Activated naive CD4-positive, alpha-beta T cell treated with anti-CD3 and anti-CD28 coated beads, Interleukin-2, amount 50 U/mL, for 16 hours (primary cell): ENCODE measurements around the gene BASP1.
"Not testable (repeated sequence)": the region's sequence is repeated elsewhere in the genome, so short reads cannot be mapped to it uniquely, and the experiment has no call there.

ENCODE experiments used
- DNase-seq: peaks from one replicate; pipeline ENCODE4 v3.0.0-alpha.2; 2020

BASP1 gene

DNA sequence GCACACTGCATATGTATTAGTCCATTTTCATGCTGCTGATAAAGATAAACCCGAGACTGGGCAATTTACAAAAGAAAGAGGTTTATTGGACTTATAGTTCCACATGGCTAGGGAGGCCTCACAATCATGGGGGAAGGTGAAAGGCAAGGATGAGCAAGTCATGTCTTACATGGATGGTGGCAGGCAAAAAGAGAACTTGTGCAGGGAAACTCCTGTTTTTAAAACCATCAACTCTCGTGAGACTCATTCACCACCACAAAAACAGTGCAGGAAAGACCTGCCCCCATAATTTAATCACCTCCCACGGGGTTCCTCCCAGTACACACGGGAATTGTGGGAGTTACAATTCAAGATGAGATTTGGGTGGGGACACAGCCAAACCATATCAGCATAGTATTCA is 41.6 kb downstream of the BASP1 start:
- not testable (repeated sequence) for DNase-seq

GRCh38 chr5:17259630-17260257 is 42.3 kb downstream of the BASP1 start:
- no peak for DNase-seq

GRCh38 chr5:17260549-17260948 is 43.1 kb downstream of the BASP1 start:
- no peak for DNase-seq

GRCh38 chr5:17261075-17261474 is 43.6 kb downstream of the BASP1 start:
- no peak for DNase-seq

- DNase-seq: no peak
These were observed 47.6 kb downstream of the BASP1 start for GRCh38 chr5:17265041-17265440.

DNA sequence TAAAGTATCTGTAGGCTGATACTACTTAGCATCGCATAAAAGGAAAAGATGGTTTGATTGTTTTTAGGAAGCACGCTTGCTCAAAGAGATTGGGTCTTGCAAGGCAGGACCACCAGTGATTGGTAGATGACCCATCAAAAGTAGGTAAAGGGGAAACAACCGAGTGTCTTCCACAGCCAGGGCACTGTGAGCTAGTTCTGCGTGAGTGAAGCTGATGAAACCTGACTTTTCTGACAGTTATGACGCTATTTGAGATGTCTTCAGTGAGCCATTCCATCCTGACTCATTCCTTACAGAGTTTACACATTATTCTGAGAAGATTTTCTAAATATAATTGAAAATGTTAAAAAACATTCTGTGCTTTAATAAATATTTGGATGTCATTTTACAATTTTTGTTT is 49.7 kb downstream of the BASP1 start:
- DNase-seq: no peak

GRCh38 chr5:17269201-17269600 is 51.8 kb downstream of the BASP1 start:
- DNase-seq: no peak

- no peak for DNase-seq
These were observed 54.7 kb downstream of the BASP1 start for GRCh38 chr5:17272111-17272510.

GRCh38 chr5:17275289-17276158 is 58.1 kb downstream of the BASP1 start:
- DNase-seq: no peak

GRCh38 chr5:17276445-17276844 is 59.0 kb downstream of the BASP1 start:
- DNase-seq: no peak

DNA sequence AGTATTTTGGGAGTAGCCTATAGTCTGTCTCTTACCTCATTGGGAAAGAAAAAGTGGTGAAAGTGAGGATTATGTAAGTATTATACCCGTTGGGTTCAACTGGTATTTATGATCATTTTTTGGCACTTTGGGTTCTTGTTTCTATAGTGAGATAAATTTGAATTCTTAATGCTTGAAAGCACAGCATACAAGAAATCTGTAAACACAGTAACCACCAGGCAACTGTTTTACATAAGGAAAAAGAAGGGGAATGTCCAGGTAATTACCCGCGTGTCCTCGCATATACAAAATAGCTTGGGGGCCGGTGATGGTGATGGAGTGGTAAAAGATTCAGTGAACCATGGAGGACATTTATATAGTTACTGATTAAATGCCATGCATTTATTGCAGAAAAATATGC is 60.5 kb downstream of the BASP1 start:
- no peak for DNase-seq

DNA sequence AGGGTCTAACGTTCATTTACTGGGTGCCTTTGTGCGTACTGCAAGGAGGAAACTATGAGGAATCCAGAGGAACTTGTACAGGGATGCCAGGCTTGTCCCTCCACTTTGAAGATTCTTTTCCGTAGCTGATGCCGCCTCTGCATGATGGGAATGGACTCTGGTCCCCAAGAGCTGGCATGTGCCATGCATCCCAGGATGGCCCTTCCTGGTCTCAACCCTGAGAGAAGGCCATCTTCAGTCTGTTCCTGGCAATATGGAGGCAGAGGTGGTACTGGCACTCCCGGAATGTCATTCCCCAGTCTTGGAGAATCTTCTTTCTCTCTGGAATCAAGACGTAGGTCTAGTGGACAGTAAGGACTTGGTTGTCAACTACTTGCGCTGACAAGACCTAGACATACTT is 61.5 kb downstream of the BASP1 start:
- DNase-seq: no peak

- DNase-seq: no peak
These were observed 62.1 kb downstream of the BASP1 start for GRCh38 chr5:17279487-17279886.

- no peak for DNase-seq
These were observed 65.1 kb downstream of the BASP1 start for GRCh38 chr5:17282283-17283120.

DNA sequence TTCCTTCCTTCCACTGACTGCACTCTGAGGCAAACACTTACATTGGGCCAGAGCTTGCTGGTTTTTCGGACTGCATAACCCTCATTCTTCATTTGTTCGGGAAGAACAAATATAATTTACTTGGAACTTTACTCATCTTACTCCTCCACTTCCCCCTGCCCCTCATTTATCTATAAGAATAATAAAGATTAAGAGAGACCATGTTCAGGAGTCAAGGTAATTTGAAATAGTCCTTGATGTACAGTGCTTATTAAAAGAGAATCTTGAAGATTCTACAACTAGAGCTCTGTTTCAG is 65.6 kb downstream of the BASP1 start:
- DNase-seq: no peak

GRCh38 chr5:17287501-17288155 is 70.2 kb downstream of the BASP1 start:
- no peak for DNase-seq

- DNase-seq: no peak
These were observed 71.1 kb downstream of the BASP1 start for GRCh38 chr5:17288570-17288969.

- DNase-seq: no peak
These were observed 72.5 kb downstream of the BASP1 start for GRCh38 chr5:17289681-17290539.

GRCh38 chr5:17290540-17290974 is 73.1 kb downstream of the BASP1 start:
- no peak for DNase-seq

DNA sequence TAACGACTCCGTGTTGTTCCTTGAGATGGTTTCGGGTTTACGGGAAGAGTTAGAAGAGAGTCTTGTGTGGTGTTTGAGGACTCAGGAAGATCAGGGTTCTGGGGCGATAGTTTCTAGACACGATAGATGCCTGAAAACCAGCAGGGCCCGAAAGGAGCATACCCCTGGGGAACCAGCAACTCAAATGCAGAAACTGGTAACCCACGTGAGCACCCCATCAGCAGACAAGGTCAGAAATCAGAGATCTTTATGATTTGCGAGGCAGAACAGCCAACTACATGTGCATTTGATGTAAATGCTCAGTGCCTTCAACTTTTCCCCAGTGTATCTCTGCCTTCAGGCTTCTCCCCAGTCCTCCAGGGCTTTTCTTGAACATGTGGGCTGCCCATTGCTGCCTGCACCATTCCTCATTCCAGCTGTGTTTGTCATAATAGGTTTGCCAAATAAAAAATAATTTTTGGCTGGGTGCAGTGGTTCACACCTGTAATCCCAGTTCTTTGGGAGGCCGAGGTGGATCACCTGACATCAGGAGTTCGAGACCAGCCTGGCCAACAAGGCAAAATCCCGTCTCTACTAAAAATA is 75.1 kb downstream of the BASP1 start:
- no peak for DNase-seq

DNA sequence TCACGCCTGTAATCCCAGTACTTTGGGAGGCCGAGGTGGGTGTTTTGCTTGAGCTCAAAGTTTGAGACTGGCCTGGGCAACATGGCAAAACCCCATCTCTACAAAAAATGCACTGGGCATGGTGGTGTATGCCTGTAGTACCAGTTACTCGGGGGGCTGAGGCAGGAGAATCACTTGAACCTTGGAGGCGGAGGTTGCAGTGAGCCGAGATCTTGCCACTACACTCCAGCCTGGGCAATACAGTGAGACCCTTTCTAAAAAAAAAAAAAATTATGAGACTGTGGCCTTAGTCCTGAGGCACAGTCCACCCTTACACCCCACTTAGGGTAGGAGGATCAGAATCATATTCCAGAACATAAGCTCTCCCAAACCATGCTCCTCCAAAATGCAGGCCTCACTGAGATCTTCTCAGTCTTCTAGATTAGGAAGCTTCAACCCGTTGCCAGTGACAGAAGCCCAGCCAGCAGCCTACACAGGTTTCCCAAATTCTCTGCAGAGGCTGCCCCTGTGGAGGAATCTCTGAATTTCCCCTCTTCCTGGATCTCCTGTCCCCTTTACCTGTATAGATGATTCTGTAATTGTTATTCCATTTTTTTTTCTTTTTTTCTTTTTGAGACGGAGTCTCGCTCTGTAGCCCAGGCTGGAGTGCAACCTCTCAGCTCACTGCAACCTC is 77.3 kb downstream of the BASP1 start:
- no peak for DNase-seq
